ENCODE measurements around the gene MICAL3.

Gene MICAL3

GRCh38 chr22:17903564-17904295 lies 120.6 kb downstream of the MICAL3 start:
- no peak for DNase-seq

- no peak for DNase-seq
Measured at GRCh38 chr22:17902960-17903359, 121.4 kb downstream of the MICAL3 start.

GRCh38 chr22:17898375-17898774 lies 126.0 kb downstream of the MICAL3 start:
- DNase-seq = no peak

GRCh38 chr22:17897858-17898257 lies 126.5 kb downstream of the MICAL3 start:
- no peak for DNase-seq

- DNase-seq = no peak
Measured at GRCh38 chr22:17897426-17897825, 126.9 kb downstream of the MICAL3 start.

- no peak for DNase-seq
Measured at GRCh38 chr22:17896586-17896985, 127.8 kb downstream of the MICAL3 start.

- DNase-seq = no peak
Measured at GRCh38 chr22:17893900-17894535, 130.3 kb downstream of the MICAL3 start.

- DNase-seq = no peak
Measured at GRCh38 chr22:17892376-17892775, 132.0 kb downstream of the MICAL3 start.

- no peak for DNase-seq
Measured at GRCh38 chr22:17891481-17892167, 132.7 kb downstream of the MICAL3 start.

- no peak for DNase-seq
Measured at GRCh38 chr22:17890892-17891291, 133.5 kb downstream of the MICAL3 start.

- no peak for DNase-seq
Measured at GRCh38 chr22:17890245-17890671, 134.1 kb downstream of the MICAL3 start.

- no peak for DNase-seq
Measured at GRCh38 chr22:17888855-17889254, 135.5 kb downstream of the MICAL3 start.

- DNase-seq = no peak
Measured at GRCh38 chr22:17888439-17888838, 135.9 kb downstream of the MICAL3 start.

- DNase-seq = no peak
Measured at GRCh38 chr22:17884893-17885292, 139.5 kb downstream of the MICAL3 start.

- DNase-seq = no peak
Measured at GRCh38 chr22:17884084-17884483, 140.3 kb downstream of the MICAL3 start.

GRCh38 chr22:17883356-17883755 lies 141.0 kb downstream of the MICAL3 start:
- DNase-seq = no peak

GRCh38 chr22:17882727-17883126 lies 141.6 kb downstream of the MICAL3 start:
- no peak for DNase-seq

GRCh38 chr22:17882162-17882561 lies 142.2 kb downstream of the MICAL3 start:
- no peak for DNase-seq

- DNase-seq = no peak
Measured at GRCh38 chr22:17881366-17881765, 143.0 kb downstream of the MICAL3 start.

- DNase-seq = no peak
Measured at GRCh38 chr22:17880468-17880867, 143.9 kb downstream of the MICAL3 start.

- DNase-seq = no peak
Measured at GRCh38 chr22:17880020-17880419, 144.3 kb downstream of the MICAL3 start.

- no peak for DNase-seq
Measured at GRCh38 chr22:17878941-17879340, 145.4 kb downstream of the MICAL3 start.

GRCh38 chr22:17878186-17878694 lies 146.1 kb downstream of the MICAL3 start:
- no peak for DNase-seq
